Right lobe of liver (tissue), 6 donors: ENCODE results near the gene CCR2. TPM values are rescaled to one million over a fixed set of nuclear protein-coding genes. Genes with fewer than 3 reads are reported as not detected.

Experiments used
- ATAC-seq, 4 donors: fragments of 200-7000 bp; cut with Tn5 transposase; one replicate each; pipeline ENCODE4 v1.9.1; 2020; ENCODE audit warnings: mild to moderate bottlenecking in 4 of 4, moderate library complexity in 4 of 4
- DNase-seq, 3 donors: peaks; one replicate each; pipeline ENCODE4 v3.0.0-alpha.2; 2020
- H3K27ac ChIP-seq, 3 donors: fragments of 200-600 bp; one replicate each; pipeline ENCODE4 v1.8.0; 2022
- H3K27me3 ChIP-seq, 2 donors: fragments of 200-600 bp; one replicate each; pipeline ENCODE4 v1.8.0; 2022
- H3K36me3 ChIP-seq, 4 donors: fragments of 200-600 bp; sonication (generic) in 1 of 4; one replicate each; pipeline versions ENCODE4 v1.5.1 to v1.8.0; 2017 to 2022; ENCODE audit warnings: control low read depth in 1 of 4
- H3K4me1 ChIP-seq, 4 donors: fragments of 200-600 bp; sonication (generic) in 1 of 4; one replicate each; pipeline versions ENCODE4 v1.5.1 to v1.8.0; 2017 to 2022; ENCODE audit warnings: control low read depth in 1 of 4
- H3K4me3 ChIP-seq, 3 donors: fragments of 200-600 bp; one replicate each; pipeline ENCODE4 v1.8.0; 2022
- H3K9me3 ChIP-seq, 4 donors: fragments of 200-600 bp; sonication (generic) in 1 of 4; one replicate each; pipeline versions ENCODE4 v1.5.1 to v1.8.0; 2017 to 2022; ENCODE audit warnings: control low read depth in 1 of 4
- CTCF ChIP-seq, 4 donors: fragments of 200-600 bp in 3 of 4; fragments of 450-650 bp in 1 of 4; IDR thresholded peaks; one replicate each; pipeline versions ENCODE4 v1.5.1 to v1.8.0; 2016 to 2022; ENCODE audit warnings: antibody characterized with exemption in 4 of 4, mild to moderate bottlenecking in 2 of 4
- POLR2A ChIP-seq: fragments of 450-650 bp; IDR thresholded peaks from one replicate; pipeline ENCODE4 v1.6.1; 2017; ENCODE audit warnings: antibody characterized with exemption, mild to moderate bottlenecking
- WGBS: methylation state at CpG from one replicate; pipeline ENCODE4 v1.1.6; 2018; ENCODE audit warnings: low coverage, low lambda C conversion rate; ENCODE audit not compliant: insufficient coverage; ENCODE audit errors: missing lambda C conversion rate; 5-methylcytosine and 5-hydroxymethylcytosine counted together
- intact Hi-C, 2 donors: fragments of 100-400 bp; cut with DNase I; formaldehyde crosslinking; loops; one replicate each; pipeline versions ENCODE4 v1.11.2 to v1.14.1; 2022
- total RNA-seq, 6 experiments: library from RNA; depleted of rRNA in 2 of 6; stranded (reverse); fragments of >200 nt in 2 of 6; fragmentation: NEBNext Ultra II Directional in 3 of 6; extraction: Animal tissue kit (Norgen Biotek cat#: 25700) in 3 of 6; gene quantifications; one replicate each; pipeline versions ENCODE4 v1.1.0 to v1.2.4, GENCODE V29; 2016 to 2023
- donor health status: DM: no; HTN: yes; CAD: no.
- donor health status: DM: no; HTN: no; CAD: no.
- donor health status: DM: no; HTN: no; CAD: no.
- donor health status: DM: no; HTN: yes; CAD: no.
- donor health status: DM: no; HTN: yes; CAD: no.

The CCR2 gene
- total RNA-seq, 6 experiments from 2014 or later, result 0.66 to 1.5 (median 0.92) TPM

GRCh38 chr3:46365041-46365440 is 11.1 kb downstream of the CCR2 start:
- ATAC-seq (no peak), DNase-seq (no peak)
- H3K36me3 ChIP-seq, result no peaks in the 10 kb centered on the region
- no peak for TF ChIP-seq CTCF (IDR thresholded peaks at IDR 0.05)
- TF ChIP-seq POLR2A, result no peak
- H3K4me3 ChIP-seq, result no peak overlapping the region
- WGBS, result 55% methylated on average over 4 of the region's 4 CpGs
- intact Hi-C loops, result no loop called here
- H3K27ac ChIP-seq, result no peak overlapping the region
- no peaks in the 10 kb centered on the region for H3K4me1 ChIP-seq
- no peaks in the 10 kb centered on the region for H3K27me3 ChIP-seq
- H3K9me3 ChIP-seq, result no peaks in the 10 kb centered on the region

- intact Hi-C loops, result no loop called here
- ATAC-seq (no peak), DNase-seq (no peak)
- Histone ChIP-seq H3K4me3 (no peak overlapping the region), H3K36me3 (no peaks in the 10 kb centered on the region), H3K27me3 (no peaks in the 10 kb centered on the region), H3K4me1 (no peaks in the 10 kb centered on the region), H3K9me3 (no peaks in the 10 kb centered on the region), H3K27ac (no peak overlapping the region)
- no peak for TF ChIP-seq POLR2A
- no peak for TF ChIP-seq CTCF (IDR thresholded peaks at IDR 0.05)
- 88% methylated on average over 4 of the region's 5 CpGs for WGBS
Measured at GRCh38 chr3:46365737-46366524, 12.0 kb downstream of the CCR2 start.

GRCh38 chr3:46367811-46368210 is 13.9 kb downstream of the CCR2 start:
- H3K4me1 ChIP-seq, result no peaks in the 10 kb centered on the region
- ATAC-seq (peak in 2 of 4 donors; percentile 42 to 47), DNase-seq (peak in 1 of 3 donors; percentile 49)
- 43% methylated on average over 5 of the region's 5 CpGs for WGBS
- H3K27ac ChIP-seq, result no peak overlapping the region
- H3K36me3 ChIP-seq, result no peaks in the 10 kb centered on the region
- H3K9me3 ChIP-seq, result no peaks in the 10 kb centered on the region
- TF ChIP-seq POLR2A (no peak), CTCF (IDR thresholded peaks at IDR 0.05) (no peak)
- no peak overlapping the region for H3K4me3 ChIP-seq
- no peaks in the 10 kb centered on the region for H3K27me3 ChIP-seq
- intact Hi-C loops, result no loop called here

GRCh38 chr3:46368569-46368968 is 14.7 kb downstream of the CCR2 start:
- intact Hi-C loops, result no loop called here
- Histone ChIP-seq H3K4me1 (no peaks in the 10 kb centered on the region), H3K27me3 (no peaks in the 10 kb centered on the region), H3K36me3 (no peaks in the 10 kb centered on the region), H3K9me3 (no peaks in the 10 kb centered on the region), H3K4me3 (no peak overlapping the region), H3K27ac (no peak overlapping the region)
- peak in 2 of 4 donors; percentile 7 to 19 for TF ChIP-seq CTCF (IDR thresholded peaks at IDR 0.05)
- TF ChIP-seq POLR2A, result no peak
- 29% methylated on average over 7 of the region's 7 CpGs for WGBS
- peak; percentile 81 to 88 (median 83) for ATAC-seq
- peak; percentile 53 to 64 (median 58) for DNase-seq
